HG03469 (cell line): ENCODE data around the gene MPST.

Experiments used
- ATAC-seq: cut with Tn5 transposase; IDR thresholded peaks from one replicate; pipeline ENCODE4 v1.9.1; 2021; ENCODE audit warnings: mild to moderate bottlenecking, moderate library complexity, moderate number of reproducible peaks; ENCODE audit not compliant: unreplicated experiment

Gene MPST

GRCh38 chr22:37000676-37001534 is 18.6 kb upstream of the MPST start:
- no peak for ATAC-seq

- ATAC-seq = no peak
Measured at GRCh38 chr22:37001826-37002225, 17.7 kb upstream of the MPST start.

GRCh38 chr22:37002633-37003032 is 16.9 kb upstream of the MPST start:
- no peak for ATAC-seq

GRCh38 chr22:37007651-37008050 is 11.9 kb upstream of the MPST start:
- ATAC-seq = no peak

GRCh38 chr22:37008365-37008764 is 11.2 kb upstream of the MPST start:
- no peak for ATAC-seq

GRCh38 chr22:37009490-37009889 is 10.1 kb upstream of the MPST start:
- no peak for ATAC-seq

- no peak for ATAC-seq
Measured at GRCh38 chr22:37010174-37010573, 9.4 kb upstream of the MPST start.

- ATAC-seq = no peak
Measured at GRCh38 chr22:37010976-37011375, 8.6 kb upstream of the MPST start.

- ATAC-seq = no peak
Measured at GRCh38 chr22:37011472-37011871, 8.1 kb upstream of the MPST start.

- ATAC-seq = no peak
Measured at GRCh38 chr22:37012262-37012904, 7.2 kb upstream of the MPST start.

GRCh38 chr22:37012956-37013355 is 6.6 kb upstream of the MPST start:
- ATAC-seq = no peak

GRCh38 chr22:37014415-37014806 is 5.1 kb upstream of the MPST start:
- ATAC-seq = no peak

- ATAC-seq = no peak
Measured at GRCh38 chr22:37014835-37015586, 4.5 kb upstream of the MPST start.

- no peak for ATAC-seq
Measured at GRCh38 chr22:37015587-37015878, 4.0 kb upstream of the MPST start.

- ATAC-seq = no peak
Measured at GRCh38 chr22:37016134-37016910, 3.2 kb upstream of the MPST start.

- ATAC-seq = no peak
Measured at GRCh38 chr22:37017356-37017755, 2.2 kb upstream of the MPST start.

- no peak for ATAC-seq
Measured at GRCh38 chr22:37018086-37018814, 1.3 kb upstream of the MPST start.

- ATAC-seq = no peak
Measured at GRCh38 chr22:37018815-37019308, 680 bp upstream of the MPST start.

- ATAC-seq = no peak
Measured at GRCh38 chr22:37020192-37020479, 594 bp downstream of the MPST start.

GRCh38 chr22:37021041-37021440 is 1.5 kb downstream of the MPST start:
- no peak for ATAC-seq
